GM12892 (cell line): Measurements from ENCODE around the gene GPI.

Experiments used
- POLR2A ChIP-seq: IDR thresholded peaks from 2 replicates; pipeline ENCODE4 v1.6.1; 2011; ENCODE audit warnings: low read depth, low read length, control low read depth
- POLR2AphosphoS5 ChIP-seq: IDR thresholded peaks from 2 replicates; pipeline ENCODE4 v1.6.1; 2011; ENCODE audit warnings: low read depth, low read length, control low read depth

- no peak for TF ChIP-seq POLR2A
- TF ChIP-seq POLR2AphosphoS5 = no peak
These were observed 736 bp downstream of the GPI start for GRCh38 chr19:34365463-34366401.
